Hepatocyte (in vitro differentiated cells): Measurements from ENCODE around the gene TSPAN12. TPM values are rescaled to one million over a fixed set of nuclear protein-coding genes. Genes with fewer than 3 reads are reported as not detected.

Experiments used
- DNase-seq: peaks from one replicate; pipeline ENCODE4 v3.0.0-alpha.2; 2016; ENCODE audit warnings: low spot score
- H2AFZ ChIP-seq: fragments of 200-600 bp; sonication (generic); 2 replicates; pipeline ENCODE4 v1.6.0; 2016; ENCODE audit warnings: antibody characterized with exemption, mild to moderate bottlenecking
- H3K27ac ChIP-seq: fragments of 200-600 bp; sonication (generic); 2 replicates; pipeline ENCODE4 v1.5.1; 2016; ENCODE audit warnings: mild to moderate bottlenecking
- H3K27me3 ChIP-seq: fragments of 200-600 bp; sonication (generic); 2 replicates; pipeline ENCODE4 v1.6.1; 2016
- H3K36me3 ChIP-seq: fragments of 200-600 bp; sonication (generic); replicated peaks from 2 replicates; pipeline ENCODE4 v1.5.1; 2016; ENCODE audit warnings: low read depth; ENCODE audit not compliant: insufficient read depth
- H3K4me1 ChIP-seq: fragments of 200-600 bp; sonication (generic); 2 replicates; pipeline ENCODE4 v1.5.1; 2016; ENCODE audit warnings: mild to moderate bottlenecking, moderate library complexity; ENCODE audit not compliant: insufficient read depth
- H3K4me2 ChIP-seq: fragments of 200-600 bp; sonication (generic); 2 replicates; pipeline ENCODE4 v1.6.0; 2016
- H3K4me3 ChIP-seq: fragments of 200-600 bp; sonication (generic); 2 replicates; pipeline ENCODE4 v1.5.1; 2016; ENCODE audit warnings: mild to moderate bottlenecking
- H3K79me2 ChIP-seq: fragments of 200-600 bp; sonication (generic); 2 replicates; pipeline ENCODE4 v1.6.0; 2017; ENCODE audit warnings: mild to moderate bottlenecking
- H3K9me2 ChIP-seq: fragments of 200-600 bp; sonication (generic); replicated peaks from 2 replicates; pipeline ENCODE4 v1.6.0; 2017; ENCODE audit warnings: mild to moderate bottlenecking; ENCODE audit not compliant: insufficient read depth
- H3K9me3 ChIP-seq: fragments of 200-600 bp; sonication (generic); 2 replicates; pipeline ENCODE4 v1.5.1; 2016; ENCODE audit warnings: low read depth, mild to moderate bottlenecking
- H4K20me1 ChIP-seq: fragments of 200-600 bp; sonication (generic); 2 replicates; pipeline ENCODE4 v1.6.0; 2016; ENCODE audit warnings: mild to moderate bottlenecking; ENCODE audit not compliant: insufficient read depth, poor library complexity, severe bottlenecking
- CTCF ChIP-seq: fragments of 200-600 bp; sonication (generic); IDR thresholded peaks from 2 replicates; pipeline ENCODE4 v1.5.1; 2016; ENCODE audit warnings: antibody characterized with exemption, mild to moderate bottlenecking; ENCODE audit not compliant: poor library complexity
- EZH2 ChIP-seq: fragments of 200-600 bp; sonication (generic); IDR thresholded peaks from 2 replicates; pipeline ENCODE4 v1.6.1; 2016; ENCODE audit warnings: antibody characterized with exemption, mild to moderate bottlenecking, borderline replicate concordance
- EZH2phosphoT487 ChIP-seq: fragments of 200-600 bp; sonication (generic); IDR thresholded peaks from one replicate; pipeline ENCODE4 v1.6.1; 2018; ENCODE audit warnings: antibody characterized with exemption, mild to moderate bottlenecking, low read depth, moderate library complexity; ENCODE audit not compliant: unreplicated experiment, severe bottlenecking
- WGBS: methylation state at CpG from one replicate; pipeline ENCODE4 v1.1.6; 2016; ENCODE audit warnings: low lambda C conversion rate; ENCODE audit errors: missing lambda C conversion rate; 5-methylcytosine and 5-hydroxymethylcytosine counted together
- polyA plus RNA-seq: library from polyadenylated mRNA; unstranded; fragments of >200 nt; fragmentation: Nextera tagmentation; extraction: Ambion mirVana; gene quantifications from 2 replicates; pipeline ENCODE4 v1.2.1, GENCODE V29; 2016
- total RNA-seq: library from RNA; depleted of rRNA; stranded (reverse); fragments of >200 nt; gene quantifications from 2 replicates; pipeline ENCODE4 v1.2.3, GENCODE V29; 2014

TSPAN12 gene
- total and polyA plus RNA-seq, 2 experiments from 2014 or later, result 16.8 to 26.0 TPM

GRCh38 chr7:120792861-120793130 is 65.1 kb downstream of the TSPAN12 start:
- H3K4me2 ChIP-seq, result no peak overlapping the region
- H3K4me3 ChIP-seq, result no peak overlapping the region
- no peaks in the 10 kb centered on the region for H3K36me3 ChIP-seq
- no peaks in the 10 kb centered on the region for H3K9me3 ChIP-seq
- H4K20me1 ChIP-seq, result no peaks in the 10 kb centered on the region
- no peaks in the 10 kb centered on the region for H3K9me2 ChIP-seq
- no peaks in the 10 kb centered on the region for H3K27me3 ChIP-seq
- no peaks in the 10 kb centered on the region for H3K4me1 ChIP-seq
- WGBS, result 94% methylated on average over 2 of the region's 2 CpGs
- no peak overlapping the region for H2AFZ ChIP-seq
- DNase-seq, result no peak
- H3K79me2 ChIP-seq, result no peaks in the 10 kb centered on the region
- no peak for TF ChIP-seq EZH2phosphoT487
- TF ChIP-seq EZH2, result no peak
- TF ChIP-seq CTCF, result no peak
- H3K27ac ChIP-seq, result no peak overlapping the region

GRCh38 chr7:120792091-120792860 is 65.7 kb downstream of the TSPAN12 start:
- DNase-seq, result peak; percentile 86
- no peaks in the 10 kb centered on the region for H3K27me3 ChIP-seq
- TF ChIP-seq EZH2, result no peak
- peak; percentile 82 for TF ChIP-seq CTCF
- no peak for TF ChIP-seq EZH2phosphoT487
- H3K4me1 ChIP-seq, result no peaks in the 10 kb centered on the region
- no peaks in the 10 kb centered on the region for H3K36me3 ChIP-seq
- H3K79me2 ChIP-seq, result no peaks in the 10 kb centered on the region
- H2AFZ ChIP-seq, result no peak overlapping the region
- H3K4me3 ChIP-seq, result no peak overlapping the region
- H3K4me2 ChIP-seq, result no peak overlapping the region
- WGBS, result 46% methylated on average over 13 of the region's 13 CpGs
- H3K9me2 ChIP-seq, result no peaks in the 10 kb centered on the region
- no peaks in the 10 kb centered on the region for H3K9me3 ChIP-seq
- no peaks in the 10 kb centered on the region for H4K20me1 ChIP-seq
- no peak overlapping the region for H3K27ac ChIP-seq

- Histone ChIP-seq H3K4me2 (no peak overlapping the region), H3K27me3 (no peaks in the 10 kb centered on the region), H3K36me3 (no peaks in the 10 kb centered on the region), H3K9me3 (no peaks in the 10 kb centered on the region), H4K20me1 (no peaks in the 10 kb centered on the region), H3K4me1 (no peaks in the 10 kb centered on the region), H2AFZ (no peak overlapping the region), H3K27ac (no peak overlapping the region), H3K79me2 (no peaks in the 10 kb centered on the region), H3K4me3 (no peak overlapping the region), H3K9me2 (no peaks in the 10 kb centered on the region)
- WGBS, result 62% methylated on average over 1 of the region's 1 CpG
- TF ChIP-seq CTCF (no peak), EZH2 (no peak), EZH2phosphoT487 (no peak)
- DNase-seq, result no peak
These were observed 72.8 kb downstream of the TSPAN12 start for GRCh38 chr7:120785095-120785494.
